GM21360 (cell line): ENCODE measurements around the gene KIF13A.
"Not testable (repeated sequence)": the region's sequence is repeated elsewhere in the genome, so short reads cannot be mapped to it uniquely, and the experiment has no call there.

Experiments
- ATAC-seq: cut with Tn5 transposase; IDR thresholded peaks from one replicate; pipeline ENCODE4 v1.9.1; 2021; ENCODE audit warnings: mild to moderate bottlenecking, moderate library complexity; ENCODE audit not compliant: unreplicated experiment

KIF13A gene

GRCh38 chr6:17987447-17987696, at the start of gene KIF13A:
Gene KIF13A (minus strand): TSS chr6:17987635. CDS start chr6:17987463, 172 bp downstream.
- no peak for ATAC-seq

GRCh38 chr6:18036781-18037180, 49.3 kb upstream of the KIF13A start:
- no peak for ATAC-seq

GRCh38 chr6:18035330-18035854, 48.0 kb upstream of the KIF13A start:
- no peak for ATAC-seq

- ATAC-seq = no peak
Observed at GRCh38 chr6:18034798-18035202, 47.4 kb upstream of the KIF13A start.

GRCh38 chr6:18031680-18032256, 44.3 kb upstream of the KIF13A start:
- no peak for ATAC-seq

- ATAC-seq = no peak
Observed at GRCh38 chr6:18031189-18031588, 43.8 kb upstream of the KIF13A start.

- ATAC-seq = no peak
Observed at GRCh38 chr6:18028332-18028731, 40.9 kb upstream of the KIF13A start.

- ATAC-seq = no peak
Observed at GRCh38 chr6:18025596-18025995, 38.2 kb upstream of the KIF13A start.

- ATAC-seq = no peak
Observed at GRCh38 chr6:18024876-18025275, 37.4 kb upstream of the KIF13A start.

GRCh38 chr6:18023891-18024290, 36.5 kb upstream of the KIF13A start:
- ATAC-seq = no peak

GRCh38 chr6:18022398-18023231, 35.2 kb upstream of the KIF13A start:
- ATAC-seq = no peak

- ATAC-seq = no peak
Observed at GRCh38 chr6:18021166-18021850, 33.9 kb upstream of the KIF13A start.

GRCh38 chr6:18020545-18020944, 33.1 kb upstream of the KIF13A start:
- not testable (repeated sequence) for ATAC-seq

- ATAC-seq = no peak
Observed at GRCh38 chr6:18019539-18020534, 32.4 kb upstream of the KIF13A start.

- not testable (repeated sequence) for ATAC-seq
Observed at GRCh38 chr6:18019133-18019532, 31.7 kb upstream of the KIF13A start.

- ATAC-seq = no peak
Observed at GRCh38 chr6:18016698-18017097, 29.3 kb upstream of the KIF13A start.

GRCh38 chr6:18016133-18016532, 28.7 kb upstream of the KIF13A start:
- no peak for ATAC-seq

GRCh38 chr6:18011287-18011686, 23.9 kb upstream of the KIF13A start:
- ATAC-seq = no peak

- not testable (repeated sequence) for ATAC-seq
Observed at GRCh38 chr6:18010540-18010939, 23.1 kb upstream of the KIF13A start.

GRCh38 chr6:18004256-18004985, 17.0 kb upstream of the KIF13A start:
- no peak for ATAC-seq
